ENCODE data around the gene PNPLA3. TPM values are rescaled to one million over a fixed set of nuclear protein-coding genes. Genes with fewer than 3 reads are reported as not detected.

Gene PNPLA3
- total RNA-seq, 3 donors from 2014 or later: 2.4 to 3.1 (median 2.9) TPM

DNA sequence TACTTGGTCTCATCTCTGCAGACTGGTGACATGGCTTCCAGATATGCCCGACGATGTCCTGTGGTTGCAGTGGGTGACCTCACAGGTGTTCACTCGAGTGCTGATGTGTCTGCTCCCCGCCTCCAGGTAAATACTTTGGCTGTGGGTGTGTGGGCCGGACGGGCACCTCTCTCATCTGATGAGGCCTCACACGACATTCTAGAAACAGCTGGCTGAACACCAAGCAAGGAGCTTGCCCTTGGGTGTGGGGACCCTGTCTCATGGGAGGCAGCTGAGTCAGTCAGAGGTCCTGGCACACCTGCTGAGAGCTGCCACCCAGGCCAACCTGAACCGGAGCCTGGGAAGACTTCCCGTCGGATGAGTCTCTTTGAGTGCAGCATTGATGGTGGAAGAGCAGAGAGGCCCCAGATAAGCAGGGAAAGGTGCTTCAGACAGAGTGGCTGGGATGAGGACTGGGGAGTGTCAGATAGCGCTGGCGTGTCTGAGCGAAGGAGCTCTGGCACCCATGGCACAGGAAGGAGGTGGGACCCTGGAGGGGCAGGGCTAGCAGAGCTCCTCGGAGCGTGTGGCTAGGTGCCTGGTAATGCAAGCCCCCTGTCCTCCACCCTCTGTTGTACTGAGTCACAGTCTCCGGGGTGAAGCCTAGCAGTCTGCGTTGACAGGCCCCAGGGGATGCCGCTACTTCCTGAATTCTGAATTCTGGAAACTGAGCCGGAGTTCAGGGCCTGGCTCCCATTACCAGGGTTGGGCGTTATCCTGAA, 21.2 kb downstream of the PNPLA3 start:
- Histone ChIP-seq H3K4me3 (no peak overlapping the region), H3K9me3 (peaks cover 0 to 4% of the 10 kb centered on the region in 2 donors), H3K27ac (no peak overlapping the region), H3K27me3 (no peaks in the 10 kb centered on the region), H3K36me3 (no peaks in the 10 kb centered on the region), H3K4me1 (no peaks in the 10 kb centered on the region)
- no peak for DNase-seq (ENCODE audit: low spot score in 2 of 2)
- intact Hi-C loops (cut with DNase I; ENCODE audit: low total_unique reads): no loop called here
- TF ChIP-seq POLR2AphosphoS5 (IDR thresholded peaks at IDR 0.05): no peak

DNA sequence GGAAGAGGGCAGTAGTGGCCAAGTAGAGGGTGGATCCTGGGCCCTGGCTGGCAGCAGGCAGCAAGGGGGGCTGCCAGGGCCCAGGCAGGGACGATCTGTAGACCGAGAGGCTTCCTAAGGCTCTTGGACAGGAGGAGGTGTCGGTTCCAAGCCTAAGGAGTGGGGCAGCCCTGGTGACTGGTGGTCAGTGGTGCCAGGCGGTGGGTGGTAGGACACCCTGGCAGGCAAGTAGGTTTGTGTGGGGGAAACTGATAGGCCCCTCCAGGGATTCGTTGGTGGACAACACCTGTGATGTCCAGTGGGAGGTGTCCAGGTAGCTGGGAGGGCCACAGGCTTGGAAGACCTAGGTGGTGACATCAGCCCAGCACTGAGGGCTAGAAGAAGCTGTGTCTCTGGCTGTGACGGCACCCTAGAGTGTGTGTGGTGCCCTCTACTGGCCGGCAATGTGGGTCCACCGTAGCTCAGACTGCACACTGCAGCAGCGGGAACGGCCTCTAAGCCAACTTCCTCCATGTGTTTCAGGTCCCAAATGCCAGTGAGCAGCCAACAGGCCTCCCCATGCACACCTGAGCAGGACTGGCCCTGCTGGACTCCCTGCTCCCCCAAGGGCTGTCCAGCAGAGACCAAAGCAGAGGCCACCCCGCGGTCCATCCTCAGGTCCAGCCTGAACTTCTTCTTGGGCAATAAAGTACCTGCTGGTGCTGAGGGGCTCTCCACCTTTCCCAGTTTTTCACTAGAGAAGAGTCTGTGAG, 22.2 kb downstream of the PNPLA3 start:
- no peaks in the 10 kb centered on the region for H3K27me3 ChIP-seq
- H3K9me3 ChIP-seq: peaks cover 0 to 4% of the 10 kb centered on the region in 2 donors
- TF ChIP-seq POLR2AphosphoS5 (IDR thresholded peaks at IDR 0.05): no peak
- TF ChIP-seq, protein P1, sequence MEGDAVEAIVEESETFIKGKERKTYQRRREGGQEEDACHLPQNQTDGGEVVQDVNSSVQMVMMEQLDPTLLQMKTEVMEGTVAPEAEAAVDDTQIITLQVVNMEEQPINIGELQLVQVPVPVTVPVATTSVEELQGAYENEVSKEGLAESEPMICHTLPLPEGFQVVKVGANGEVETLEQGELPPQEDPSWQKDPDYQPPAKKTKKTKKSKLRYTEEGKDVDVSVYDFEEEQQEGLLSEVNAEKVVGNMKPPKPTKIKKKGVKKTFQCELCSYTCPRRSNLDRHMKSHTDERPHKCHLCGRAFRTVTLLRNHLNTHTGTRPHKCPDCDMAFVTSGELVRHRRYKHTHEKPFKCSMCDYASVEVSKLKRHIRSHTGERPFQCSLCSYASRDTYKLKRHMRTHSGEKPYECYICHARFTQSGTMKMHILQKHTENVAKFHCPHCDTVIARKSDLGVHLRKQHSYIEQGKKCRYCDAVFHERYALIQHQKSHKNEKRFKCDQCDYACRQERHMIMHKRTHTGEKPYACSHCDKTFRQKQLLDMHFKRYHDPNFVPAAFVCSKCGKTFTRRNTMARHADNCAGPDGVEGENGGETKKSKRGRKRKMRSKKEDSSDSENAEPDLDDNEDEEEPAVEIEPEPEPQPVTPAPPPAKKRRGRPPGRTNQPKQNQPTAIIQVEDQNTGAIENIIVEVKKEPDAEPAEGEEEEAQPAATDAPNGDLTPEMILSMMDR (IDR thresholded peaks at IDR 0.05): peak; percentile 5 to 44 (median 25)
- H3K4me1 ChIP-seq: no peaks in the 10 kb centered on the region
- peak in 1 of 2 donors; percentile 58 for DNase-seq (ENCODE audit: low spot score in 2 of 2)
- intact Hi-C loops (cut with DNase I; ENCODE audit: low total_unique reads): no loop called here
- no peak overlapping the region for H3K4me3 ChIP-seq
- no peak overlapping the region for H3K27ac ChIP-seq
- no peaks in the 10 kb centered on the region for H3K36me3 ChIP-seq

DNA sequence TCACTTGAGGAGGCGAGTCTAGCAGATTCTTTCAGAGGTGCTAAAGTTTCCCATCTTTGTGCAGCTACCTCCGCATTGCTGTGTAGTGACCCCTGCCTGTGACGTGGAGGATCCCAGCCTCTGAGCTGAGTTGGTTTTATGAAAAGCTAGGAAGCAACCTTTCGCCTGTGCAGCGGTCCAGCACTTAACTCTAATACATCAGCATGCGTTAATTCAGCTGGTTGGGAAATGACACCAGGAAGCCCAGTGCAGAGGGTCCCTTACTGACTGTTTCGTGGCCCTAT, 22.7 kb downstream of the PNPLA3 start:
- no peak overlapping the region for H3K27ac ChIP-seq
- no peak for DNase-seq (ENCODE audit: low spot score in 2 of 2)
- no peaks in the 10 kb centered on the region for H3K27me3 ChIP-seq
- H3K4me1 ChIP-seq: no peaks in the 10 kb centered on the region
- H3K9me3 ChIP-seq: peaks cover 0 to 4% of the 10 kb centered on the region in 2 donors
- no peaks in the 10 kb centered on the region for H3K36me3 ChIP-seq
- no peak overlapping the region for H3K4me3 ChIP-seq
- no peak for TF ChIP-seq POLR2AphosphoS5 (IDR thresholded peaks at IDR 0.05)
- no peak for TF ChIP-seq POLR2A (IDR thresholded peaks at IDR 0.05)
- TF ChIP-seq, protein P1 (IDR thresholded peaks at IDR 0.05): no peak
- intact Hi-C loops (cut with DNase I; ENCODE audit: low total_unique reads): no loop called here

DNA sequence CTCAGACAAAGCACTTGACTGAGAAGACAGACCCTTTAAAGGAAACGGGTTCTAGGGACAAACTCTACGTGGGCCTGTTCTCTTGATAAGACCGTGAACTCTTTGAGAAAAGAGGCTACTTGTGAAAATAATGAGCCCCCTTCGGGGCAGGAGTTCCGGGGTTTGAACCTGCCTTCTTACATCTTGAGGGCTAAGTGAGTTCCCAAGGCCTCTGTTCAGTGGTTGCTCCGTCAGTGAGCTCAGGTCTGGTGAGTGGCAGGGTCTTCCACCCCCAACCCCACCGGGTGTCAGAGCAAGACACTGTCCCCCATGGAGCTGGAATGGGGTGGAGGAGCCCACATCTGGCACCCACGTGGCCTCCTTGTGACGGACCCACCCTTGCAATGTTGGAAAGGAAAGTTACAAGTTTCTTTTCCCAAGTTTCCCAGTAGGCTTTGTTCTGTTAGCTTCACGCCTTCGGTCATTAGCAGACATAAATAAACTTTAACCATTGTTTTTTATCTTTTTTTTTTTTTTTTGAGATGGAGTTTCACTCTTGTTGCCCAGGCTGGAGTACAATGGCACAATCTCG, 25.3 kb downstream of the PNPLA3 start:
- H3K36me3 ChIP-seq: no peaks in the 10 kb centered on the region
- intact Hi-C loops (cut with DNase I; ENCODE audit: low total_unique reads): no loop called here
- no peak overlapping the region for H3K4me3 ChIP-seq
- no peak overlapping the region for H3K27ac ChIP-seq
- H3K9me3 ChIP-seq: no peaks in the 10 kb centered on the region
- H3K4me1 ChIP-seq: no peaks in the 10 kb centered on the region
- DNase-seq (ENCODE audit: low spot score in 2 of 2): no peak
- TF ChIP-seq POLR2A (IDR thresholded peaks at IDR 0.05) (no peak), POLR2AphosphoS5 (IDR thresholded peaks at IDR 0.05) (no peak)
- TF ChIP-seq, protein P1 (IDR thresholded peaks at IDR 0.05): no peak
- H3K27me3 ChIP-seq: peaks cover 0 to 5% of the 10 kb centered on the region in 2 donors

DNA sequence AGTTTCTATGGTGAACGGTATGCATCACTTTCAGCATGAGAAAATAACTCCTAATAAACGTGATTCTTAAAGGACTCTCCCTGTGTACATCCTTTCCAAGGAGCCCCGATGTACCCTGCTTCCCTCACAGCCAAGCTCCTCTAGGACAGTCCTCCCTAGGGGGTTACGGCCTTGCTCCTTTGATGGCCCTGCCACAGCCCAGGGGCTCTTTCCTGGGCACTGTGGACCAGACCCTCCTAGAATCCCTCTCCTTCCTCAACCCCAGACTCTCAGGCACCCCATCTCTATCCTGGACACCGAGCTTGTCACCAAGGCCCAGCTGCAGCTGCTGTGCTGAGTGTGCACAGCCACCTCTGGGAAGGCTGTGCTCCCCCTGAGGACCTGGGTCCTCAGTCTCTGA, 27.8 kb downstream of the PNPLA3 start:
- Histone ChIP-seq H3K36me3 (no peaks in the 10 kb centered on the region), H3K27ac (no peak overlapping the region), H3K9me3 (no peaks in the 10 kb centered on the region), H3K4me3 (no peak overlapping the region), H3K27me3 (peaks cover 0 to 5% of the 10 kb centered on the region in 2 donors), H3K4me1 (peaks cover 0 to 5% of the 10 kb centered on the region in 2 donors)
- no peak for DNase-seq (ENCODE audit: low spot score in 2 of 2)
- TF ChIP-seq, protein P1 (IDR thresholded peaks at IDR 0.05): no peak
- TF ChIP-seq POLR2A (IDR thresholded peaks at IDR 0.05): no peak
- no peak for TF ChIP-seq POLR2AphosphoS5 (IDR thresholded peaks at IDR 0.05)
- intact Hi-C loops (cut with DNase I; ENCODE audit: low total_unique reads): loop anchor here (1.0 kb wide), 1 partner anchor 72 kb away; no protein-coding TSS in a partner anchor
